Loucy (cell line): ENCODE measurements around the gene TSSK6.

ENCODE experiments used
- H2AFZ ChIP-seq: fragments of 200-600 bp; sonication (generic); 2 replicates; pipeline ENCODE4 v1.6.0; 2016; ENCODE audit warnings: antibody characterized with exemption, mild to moderate bottlenecking, low read length, moderate library complexity
- H3F3A ChIP-seq: fragments of 200-600 bp; 2 replicates; pipeline ENCODE4 v1.6.0; 2016; ENCODE audit warnings: antibody characterized with exemption, low read depth, mild to moderate bottlenecking
- H3K27me3 ChIP-seq: fragments of 200-600 bp; sonication (generic); 2 replicates; pipeline ENCODE4 v1.6.1; 2014; ENCODE audit warnings: low read length, mild to moderate bottlenecking; ENCODE audit not compliant: insufficient read depth, poor library complexity, severe bottlenecking
- H3K36me3 ChIP-seq: fragments of 200-600 bp; sonication (generic); 2 replicates; pipeline ENCODE4 v1.6.1; 2016; ENCODE audit warnings: low read length; ENCODE audit not compliant: insufficient read depth
- H3K4me1 ChIP-seq: fragments of 200-600 bp; sonication (generic); 2 replicates; pipeline ENCODE4 v1.5.1; 2014; ENCODE audit warnings: low read length, mild to moderate bottlenecking; ENCODE audit not compliant: insufficient read depth, poor library complexity, severe bottlenecking
- H3K4me2 ChIP-seq: fragments of 200-600 bp; sonication (generic); 2 replicates; pipeline ENCODE4 v1.6.0; 2014; ENCODE audit warnings: antibody characterized with exemption, low read length, low read depth, mild to moderate bottlenecking; ENCODE audit not compliant: poor library complexity, severe bottlenecking
- H3K4me3 ChIP-seq: fragments of 200-600 bp; sonication (generic); 2 replicates; pipeline ENCODE4 v1.5.1; 2014; ENCODE audit warnings: low read length, mild to moderate bottlenecking, mixed read lengths; ENCODE audit not compliant: poor library complexity, severe bottlenecking
- H3K79me2 ChIP-seq: fragments of 200-600 bp; sonication (generic); 2 replicates; pipeline ENCODE4 v1.6.1; 2014; ENCODE audit warnings: low read length; ENCODE audit not compliant: insufficient read depth
- H3K9ac ChIP-seq: fragments of 200-600 bp; sonication (generic); 2 replicates; pipeline ENCODE4 v1.6.0; 2014; ENCODE audit warnings: mild to moderate bottlenecking, low read depth, low read length, moderate library complexity; ENCODE audit not compliant: poor library complexity, severe bottlenecking
- H3K9me2 ChIP-seq: fragments of 200-600 bp; sonication (generic); replicated peaks from 2 replicates; pipeline ENCODE4 v1.6.1; 2016; ENCODE audit warnings: low read depth, low read length, mixed read lengths
- H3K9me3 ChIP-seq: fragments of 200-600 bp; sonication (generic); 2 replicates; pipeline ENCODE4 v1.6.1; 2014; ENCODE audit warnings: mild to moderate bottlenecking, antibody characterized with exemption, low read length, low read depth; ENCODE audit not compliant: insufficient read depth
- H4K20me1 ChIP-seq: fragments of 200-600 bp; sonication (generic); 2 replicates; pipeline ENCODE4 v1.6.0; 2014; ENCODE audit warnings: antibody characterized with exemption, low read length, mild to moderate bottlenecking; ENCODE audit not compliant: insufficient read depth, poor library complexity, severe bottlenecking
- CTCF ChIP-seq: fragments of 200-600 bp; sonication (generic); conservative IDR thresholded peaks from 2 replicates; pipeline ENCODE4 v1.5.1; 2014; ENCODE audit warnings: mild to moderate bottlenecking, antibody characterized with exemption, low read length
- EZH2phosphoT487 ChIP-seq: fragments of 200-600 bp; IDR thresholded peaks from 2 replicates; pipeline ENCODE4 v1.6.1; 2018; ENCODE audit warnings: antibody characterized with exemption, mild to moderate bottlenecking, moderate library complexity, borderline replicate concordance

The TSSK6 gene

GRCh38 chr19:19552798-19553197 is 37.5 kb upstream of the TSSK6 start:
- no peaks in the 10 kb centered on the region for H3K9me2 ChIP-seq
- H3K27me3 ChIP-seq, result no peaks in the 10 kb centered on the region
- TF ChIP-seq EZH2phosphoT487 (no peak), CTCF (peak; percentile 43)
- no peak overlapping the region for H2AFZ ChIP-seq
- no peaks in the 10 kb centered on the region for H3K4me1 ChIP-seq
- H3K4me3 ChIP-seq, result no peak overlapping the region
- no peak overlapping the region for H3K4me2 ChIP-seq
- no peaks in the 10 kb centered on the region for H3K79me2 ChIP-seq
- no peaks in the 10 kb centered on the region for H3F3A ChIP-seq
- no peaks in the 10 kb centered on the region for H4K20me1 ChIP-seq
- H3K36me3 ChIP-seq, result no peaks in the 10 kb centered on the region
- no peak overlapping the region for H3K9ac ChIP-seq
- no peaks in the 10 kb centered on the region for H3K9me3 ChIP-seq

GRCh38 chr19:19551853-19552192 is 36.5 kb upstream of the TSSK6 start:
- H3K9me2 ChIP-seq, result no peaks in the 10 kb centered on the region
- no peaks in the 10 kb centered on the region for H3K36me3 ChIP-seq
- H2AFZ ChIP-seq, result no peak overlapping the region
- H3K4me1 ChIP-seq, result no peaks in the 10 kb centered on the region
- H3K9me3 ChIP-seq, result no peaks in the 10 kb centered on the region
- no peaks in the 10 kb centered on the region for H3F3A ChIP-seq
- no peaks in the 10 kb centered on the region for H4K20me1 ChIP-seq
- TF ChIP-seq CTCF (no peak), EZH2phosphoT487 (no peak)
- H3K9ac ChIP-seq, result no peak overlapping the region
- no peaks in the 10 kb centered on the region for H3K79me2 ChIP-seq
- H3K4me3 ChIP-seq, result no peak overlapping the region
- H3K27me3 ChIP-seq, result no peaks in the 10 kb centered on the region
- no peak overlapping the region for H3K4me2 ChIP-seq

GRCh38 chr19:19550972-19551852 is 35.9 kb upstream of the TSSK6 start:
- no peaks in the 10 kb centered on the region for H3F3A ChIP-seq
- no peaks in the 10 kb centered on the region for H3K36me3 ChIP-seq
- H4K20me1 ChIP-seq, result no peaks in the 10 kb centered on the region
- TF ChIP-seq CTCF (no peak), EZH2phosphoT487 (no peak)
- no peaks in the 10 kb centered on the region for H3K27me3 ChIP-seq
- H2AFZ ChIP-seq, result no peak overlapping the region
- H3K4me1 ChIP-seq, result no peaks in the 10 kb centered on the region
- H3K4me3 ChIP-seq, result no peak overlapping the region
- H3K9me2 ChIP-seq, result no peaks in the 10 kb centered on the region
- no peaks in the 10 kb centered on the region for H3K9me3 ChIP-seq
- no peak overlapping the region for H3K9ac ChIP-seq
- H3K79me2 ChIP-seq, result no peaks in the 10 kb centered on the region
- H3K4me2 ChIP-seq, result no peak overlapping the region
